Esophagus squamous epithelium (tissue), 5 donors: ENCODE measurements around the gene INO80E. TPM values are rescaled to one million over a fixed set of nuclear protein-coding genes. Genes with fewer than 3 reads are reported as not detected.
"Not testable (repeated sequence)": the region's sequence is repeated elsewhere in the genome, so short reads cannot be mapped to it uniquely, and the experiment has no call there.

Experiments used
- DNase-seq: peaks from one replicate; lab custom pipeline; 2025; lab: John Stamatoyannopoulos, UW
- H3K27ac ChIP-seq, 4 donors: fragments of 200-600 bp; sonication (generic); one replicate each; pipeline ENCODE4 v1.5.1; 2016 to 2019; ENCODE audit warnings: mild to moderate bottlenecking in 1 of 4
- H3K27me3 ChIP-seq, 4 donors: fragments of 200-600 bp; sonication (generic); 1 replicate in 3 of 4; 2 replicates in 1 of 4; pipeline versions ENCODE4 v1.5.1 to v1.6.0; 2017 to 2021; ENCODE audit warnings: antibody characterized with exemption in 1 of 4
- H3K36me3 ChIP-seq, 3 donors: fragments of 200-600 bp; sonication (generic); one replicate each; pipeline ENCODE4 v1.5.1; 2016 to 2019
- H3K4me1 ChIP-seq, 3 donors: fragments of 200-600 bp; sonication (generic); one replicate each; pipeline ENCODE4 v1.5.1; 2017 to 2019
- H3K4me3 ChIP-seq, 4 donors: fragments of 200-600 bp; sonication (generic); 1 replicate in 3 of 4; 2 replicates in 1 of 4; pipeline ENCODE4 v1.5.1; 2016 to 2019; ENCODE audit warnings: mild to moderate bottlenecking in 2 of 4, moderate library complexity in 1 of 4
- H3K9me3 ChIP-seq, 3 donors: fragments of 200-600 bp; sonication (generic); one replicate each; pipeline ENCODE4 v1.5.1; 2016 to 2019
- POLR2A ChIP-seq, 4 donors: fragments of 450-650 bp; IDR thresholded peaks; one replicate each; pipeline ENCODE4 v1.6.1; 2017; ENCODE audit warnings: antibody characterized with exemption in 4 of 4, mild to moderate bottlenecking in 4 of 4, moderate library complexity in 3 of 4
- WGBS, 2 donors: methylation state at CpG; one replicate each; pipeline ENCODE4 v1.1.5; 2018; 5-methylcytosine and 5-hydroxymethylcytosine counted together
- intact Hi-C: fragments of 100-400 bp; cut with DNase I; formaldehyde crosslinking; loops from one replicate; pipeline ENCODE4 v1.15.0; 2022
- total RNA-seq, 4 donors: library from RNA; depleted of rRNA; stranded (reverse); fragments of >200 nt; gene quantifications; one replicate each; pipeline ENCODE4 v1.1.0, GENCODE V29; 2016
- TF ChIP-seq, protein P1 (sequence below), 6 experiments: fragments of 450-650 bp in 4 of 6; fragments of 200-600 bp in 2 of 6; sonication (generic) in 2 of 6; IDR thresholded peaks; one replicate each; pipeline ENCODE4 v1.5.1; 2016 to 2019; ENCODE audit warnings: antibody characterized with exemption in 6 of 6, mild to moderate bottlenecking in 4 of 6, moderate library complexity in 4 of 6
- donor health status: DM: yes; HTN: yes; CAD: no.

The INO80E gene
- total RNA-seq, 4 donors from 2014 or later, result 34.3 to 59.9 (median 48.0) TPM

DNA sequence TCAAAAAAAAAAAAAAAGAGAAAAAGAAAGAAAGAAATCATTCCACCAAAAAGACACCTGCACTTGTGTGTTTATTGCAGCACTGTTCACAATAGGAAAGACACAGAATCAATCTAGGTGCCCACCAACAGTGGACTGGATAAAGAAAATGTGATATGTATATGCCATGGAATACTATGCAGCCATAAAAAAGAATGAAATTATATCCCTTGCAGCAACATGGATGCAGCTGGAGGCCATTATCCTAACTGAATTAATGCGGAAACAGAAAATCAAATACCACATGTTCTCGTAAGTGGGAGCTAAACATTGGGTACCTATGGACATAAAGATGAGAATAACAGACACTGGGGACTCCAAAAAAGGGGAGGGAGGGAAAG is 21.2 kb downstream of the INO80E start:
- DNase-seq, result no peak
- TF ChIP-seq POLR2A (IDR thresholded peaks at IDR 0.05), result no peak
- TF ChIP-seq, protein P1, sequence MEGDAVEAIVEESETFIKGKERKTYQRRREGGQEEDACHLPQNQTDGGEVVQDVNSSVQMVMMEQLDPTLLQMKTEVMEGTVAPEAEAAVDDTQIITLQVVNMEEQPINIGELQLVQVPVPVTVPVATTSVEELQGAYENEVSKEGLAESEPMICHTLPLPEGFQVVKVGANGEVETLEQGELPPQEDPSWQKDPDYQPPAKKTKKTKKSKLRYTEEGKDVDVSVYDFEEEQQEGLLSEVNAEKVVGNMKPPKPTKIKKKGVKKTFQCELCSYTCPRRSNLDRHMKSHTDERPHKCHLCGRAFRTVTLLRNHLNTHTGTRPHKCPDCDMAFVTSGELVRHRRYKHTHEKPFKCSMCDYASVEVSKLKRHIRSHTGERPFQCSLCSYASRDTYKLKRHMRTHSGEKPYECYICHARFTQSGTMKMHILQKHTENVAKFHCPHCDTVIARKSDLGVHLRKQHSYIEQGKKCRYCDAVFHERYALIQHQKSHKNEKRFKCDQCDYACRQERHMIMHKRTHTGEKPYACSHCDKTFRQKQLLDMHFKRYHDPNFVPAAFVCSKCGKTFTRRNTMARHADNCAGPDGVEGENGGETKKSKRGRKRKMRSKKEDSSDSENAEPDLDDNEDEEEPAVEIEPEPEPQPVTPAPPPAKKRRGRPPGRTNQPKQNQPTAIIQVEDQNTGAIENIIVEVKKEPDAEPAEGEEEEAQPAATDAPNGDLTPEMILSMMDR (IDR thresholded peaks at IDR 0.05), result no peak
- 93 to 98% methylated on average over 2 of the region's 2 CpGs for WGBS, 2 donors
- Histone ChIP-seq H3K27ac (no peak overlapping the region), H3K36me3 (no peaks in the 10 kb centered on the region), H3K4me1 (peaks cover 0 to 15% (median 9%) of the 10 kb centered on the region in 3 donors), H3K4me3 (no peak overlapping the region), H3K9me3 (no peaks in the 10 kb centered on the region), H3K27me3 (peaks cover 0 to 6% (median under 1%) of the 10 kb centered on the region in 4 donors)
- intact Hi-C loops, result no loop called here

DNA sequence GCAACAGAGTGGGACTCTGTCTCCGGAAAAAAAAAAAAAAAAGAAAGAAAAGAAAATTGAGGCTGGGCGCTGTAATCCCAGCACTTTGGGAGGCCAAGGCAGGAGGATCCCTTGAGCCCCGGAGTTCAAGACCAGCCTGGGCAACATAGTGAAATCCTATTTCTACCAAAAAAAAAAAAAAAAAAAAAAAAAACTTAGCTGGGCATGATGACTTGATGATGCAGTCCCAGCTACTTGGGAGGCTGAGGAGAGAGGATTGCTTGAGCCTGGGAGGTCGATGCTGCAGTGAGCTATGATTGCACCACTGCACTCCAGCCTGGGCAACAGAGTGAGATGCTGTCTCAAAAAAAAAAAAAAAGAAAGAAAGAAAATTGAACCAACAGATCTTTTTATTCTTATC is 21.9 kb downstream of the INO80E start:
- intact Hi-C loops, H3K27ac ChIP-seq, H3K9me3 ChIP-seq, H3K4me3 ChIP-seq, H3K27me3 ChIP-seq, DNase-seq, H3K36me3 ChIP-seq: not testable (repeated sequence)
- H3K4me1 ChIP-seq, result peaks cover 0 to 15% (median 9%) of the 10 kb centered on the region in 3 donors
- 76 to 78% methylated on average over 2 to 4 of the region's 4 CpGs for WGBS, 2 donors

DNA sequence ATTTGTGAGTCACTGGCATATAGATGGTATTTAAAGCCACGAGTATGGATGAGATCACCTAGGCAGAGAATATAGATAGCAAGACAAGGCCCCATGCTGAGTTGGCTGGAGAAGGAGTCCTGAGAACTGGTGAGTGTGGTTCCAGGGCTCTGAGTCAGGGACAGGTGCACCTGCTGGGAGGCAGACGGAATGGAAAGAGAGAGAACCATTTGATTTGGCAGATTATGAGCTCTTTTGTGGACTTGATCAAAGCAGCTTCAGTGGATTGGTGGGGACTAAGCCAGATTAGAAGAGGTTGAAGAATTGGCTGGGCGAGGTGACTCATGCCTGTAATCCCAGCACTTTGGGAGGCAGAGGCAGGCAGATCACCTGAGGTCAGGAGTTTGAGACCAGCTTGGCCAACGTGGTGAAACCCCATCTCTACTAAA is 22.7 kb downstream of the INO80E start:
- Histone ChIP-seq H3K27me3 (no peaks in the 10 kb centered on the region), H3K36me3 (no peaks in the 10 kb centered on the region), H3K4me3 (no peak overlapping the region), H3K4me1 (peaks cover 0 to 15% (median 9%) of the 10 kb centered on the region in 3 donors), H3K9me3 (no peaks in the 10 kb centered on the region), H3K27ac (no peak overlapping the region)
- TF ChIP-seq, protein P1 (IDR thresholded peaks at IDR 0.05), result no peak
- no peak for TF ChIP-seq POLR2A (IDR thresholded peaks at IDR 0.05)
- DNase-seq, result no peak
- 51 to 56% methylated on average over 4 of the region's 4 CpGs for WGBS, 2 donors
- intact Hi-C loops, result no loop called here

DNA sequence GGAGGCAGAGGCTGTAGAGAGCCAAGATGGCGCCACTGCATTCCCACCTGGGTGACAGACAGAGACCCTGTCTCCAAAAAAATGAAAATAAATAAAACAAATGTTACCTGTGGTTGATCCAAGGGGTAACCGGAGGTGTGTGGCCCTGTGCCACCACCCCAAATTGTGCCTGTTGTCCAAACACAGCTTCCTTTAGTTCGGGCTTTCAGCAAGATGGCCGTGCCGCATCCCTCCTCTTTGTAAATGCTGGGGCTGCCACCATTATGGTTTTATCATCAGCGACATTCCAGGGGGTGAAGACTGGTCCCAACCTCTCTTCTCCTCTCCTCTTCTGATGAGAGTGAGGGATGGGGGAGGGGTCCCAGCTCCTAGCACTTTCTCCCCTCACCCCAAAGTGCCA is 26.8 kb downstream of the INO80E start, which contains the start of gene C16orf92:
C16orf92 (plus strand) TSS at position 312 of the 400 bp plus-strand sequence. CDS start 143 bp downstream, outside the sequence.
- Histone ChIP-seq H3K4me3 (no peak within 1 kb of the TSS), H3K27ac (no peak within 1 kb of the TSS), H3K36me3 (no peaks in the 10 kb centered on the region), H3K4me1 (peaks cover 0 to 15% (median 9%) of the 10 kb centered on the region in 3 donors), H3K9me3 (no peaks in the 10 kb centered on the region), H3K27me3 (peaks cover 0 to 41% (median 0%) of the 10 kb centered on the region in 4 donors)
- intact Hi-C loops, result no loop called here
- 76 to 78% methylated on average over 4 to 6 of the region's 6 CpGs for WGBS, 2 donors
- TF ChIP-seq, protein P1 (IDR thresholded peaks at IDR 0.05), result no peak
- TF ChIP-seq POLR2A (IDR thresholded peaks at IDR 0.05), result no peak
- DNase-seq, result no peak

DNA sequence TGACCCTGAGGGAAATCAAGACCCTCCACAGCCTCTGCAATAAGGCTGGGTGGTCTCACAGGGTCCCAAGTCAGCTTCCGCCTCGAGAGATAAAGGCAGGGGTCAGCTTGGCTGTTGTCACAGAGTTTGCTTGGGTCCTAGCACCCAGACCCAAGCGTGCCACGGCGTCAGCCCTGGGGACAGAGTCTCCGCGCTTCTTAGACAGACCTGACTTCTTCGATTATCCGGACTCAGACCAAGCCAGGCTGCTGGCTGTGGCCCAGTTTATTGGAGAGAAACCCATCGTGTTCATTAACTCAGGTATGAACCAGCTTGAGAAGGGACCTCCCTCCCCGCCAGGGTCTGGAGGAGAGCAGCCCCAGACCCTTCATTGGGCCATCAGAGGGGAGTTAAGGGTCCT is 27.5 kb downstream of the INO80E start:
- no peak for TF ChIP-seq POLR2A (IDR thresholded peaks at IDR 0.05)
- TF ChIP-seq, protein P1 (IDR thresholded peaks at IDR 0.05), result no peak
- peaks cover 0 to 48% (median 0%) of the 10 kb centered on the region in 4 donors for H3K27me3 ChIP-seq
- H3K36me3 ChIP-seq, result no peaks in the 10 kb centered on the region
- DNase-seq, result no peak
- no peak overlapping the region for H3K4me3 ChIP-seq
- no peak overlapping the region for H3K27ac ChIP-seq
- WGBS, 2 donors, result 66 to 79% methylated on average over 3 to 7 of the region's 11 CpGs
- no peaks in the 10 kb centered on the region for H3K9me3 ChIP-seq
- peaks cover 0 to 15% (median 9%) of the 10 kb centered on the region in 3 donors for H3K4me1 ChIP-seq
- intact Hi-C loops, result no loop called here
